ENCODE measurements around the gene WDFY3. TPM values are rescaled to one million over a fixed set of nuclear protein-coding genes. Genes with fewer than 3 reads are reported as not detected.

The WDFY3 gene
- total RNA-seq, 1 donor from 2014 or later: 60.9 TPM

GRCh38 chr4:84750960-84751283 is 215.6 kb downstream of the WDFY3 start:
- DNase-seq (ENCODE audit: low spot score): no peak
- intact Hi-C loops (cut with DNase I): loop anchor here (2.0 kb wide), 1 partner anchor 220 kb away; no protein-coding TSS in a partner anchor

GRCh38 chr4:84750260-84750959 is 216.1 kb downstream of the WDFY3 start:
- intact Hi-C loops (cut with DNase I): loop anchor here (2.0 kb wide), 1 partner anchor 220 kb away; no protein-coding TSS in a partner anchor
- no peak for DNase-seq (ENCODE audit: low spot score)

GRCh38 chr4:84740057-84740456 is 226.4 kb downstream of the WDFY3 start:
- intact Hi-C loops (cut with DNase I): no loop called here
- no peak for DNase-seq (ENCODE audit: low spot score)

GRCh38 chr4:84738622-84739021 is 227.9 kb downstream of the WDFY3 start:
- intact Hi-C loops (cut with DNase I): no loop called here
- DNase-seq (ENCODE audit: low spot score): no peak

- intact Hi-C loops (cut with DNase I): no loop called here
Measured at GRCh38 chr4:84737656-84738055, 228.8 kb downstream of the WDFY3 start.

GRCh38 chr4:84734037-84734436 is 232.5 kb downstream of the WDFY3 start:
- intact Hi-C loops (cut with DNase I): no loop called here
- DNase-seq (ENCODE audit: low spot score): no peak

More at GRCh38 chr4:84737656-84738055, 228.8 kb downstream of the WDFY3 start:
- no peak for DNase-seq (ENCODE audit: low spot score)

GRCh38 chr4:84733343-84734033 is 233.0 kb downstream of the WDFY3 start:
- intact Hi-C loops (cut with DNase I): no loop called here
- no peak for DNase-seq (ENCODE audit: low spot score)

- intact Hi-C loops (cut with DNase I): no loop called here
- DNase-seq (ENCODE audit: low spot score): no peak
Measured at GRCh38 chr4:84730375-84730774, 236.1 kb downstream of the WDFY3 start.

- DNase-seq (ENCODE audit: low spot score): no peak
- intact Hi-C loops (cut with DNase I): no loop called here
Measured at GRCh38 chr4:84727491-84727890, 239.0 kb downstream of the WDFY3 start.

- intact Hi-C loops (cut with DNase I): no loop called here
- DNase-seq (ENCODE audit: low spot score): no peak
Measured at GRCh38 chr4:84726356-84726755, 240.1 kb downstream of the WDFY3 start.

GRCh38 chr4:84722720-84723119 is 243.8 kb downstream of the WDFY3 start:
- no peak for DNase-seq (ENCODE audit: low spot score)

GRCh38 chr4:84719115-84719514 is 247.4 kb downstream of the WDFY3 start:
- DNase-seq (ENCODE audit: low spot score): no peak
- intact Hi-C loops (cut with DNase I): no loop called here

More at GRCh38 chr4:84722720-84723119, 243.8 kb downstream of the WDFY3 start:
- intact Hi-C loops (cut with DNase I): no loop called here

GRCh38 chr4:84718699-84719098 is 247.8 kb downstream of the WDFY3 start:
- DNase-seq (ENCODE audit: low spot score): no peak

GRCh38 chr4:84710548-84710947 is 255.9 kb downstream of the WDFY3 start:
- intact Hi-C loops (cut with DNase I): no loop called here
- DNase-seq (ENCODE audit: low spot score): no peak

More at GRCh38 chr4:84718699-84719098, 247.8 kb downstream of the WDFY3 start:
- intact Hi-C loops (cut with DNase I): no loop called here

- DNase-seq (ENCODE audit: low spot score): no peak
- intact Hi-C loops (cut with DNase I): no loop called here
Measured at GRCh38 chr4:84708406-84709135, 257.9 kb downstream of the WDFY3 start.

GRCh38 chr4:84706286-84706685 is 260.2 kb downstream of the WDFY3 start:
- DNase-seq (ENCODE audit: low spot score): no peak
- intact Hi-C loops (cut with DNase I): no loop called here

- intact Hi-C loops (cut with DNase I): no loop called here
Measured at GRCh38 chr4:84699001-84699671, 267.4 kb downstream of the WDFY3 start.

GRCh38 chr4:84697615-84698201 is 268.8 kb downstream of the WDFY3 start:
- DNase-seq (ENCODE audit: low spot score): no peak
- intact Hi-C loops (cut with DNase I): no loop called here

More at GRCh38 chr4:84699001-84699671, 267.4 kb downstream of the WDFY3 start:
- DNase-seq (ENCODE audit: low spot score): no peak

- intact Hi-C loops (cut with DNase I): no loop called here
- no peak for DNase-seq (ENCODE audit: low spot score)
Measured at GRCh38 chr4:84697159-84697558, 269.3 kb downstream of the WDFY3 start.

GRCh38 chr4:84691800-84692199 is 274.7 kb downstream of the WDFY3 start:
- no peak for DNase-seq (ENCODE audit: low spot score)
- intact Hi-C loops (cut with DNase I): no loop called here
